ENCODE measurements around the gene PPP2R3A. TPM values are rescaled to one million over a fixed set of nuclear protein-coding genes. Genes with fewer than 3 reads are reported as not detected.

The PPP2R3A gene
- total and polyA plus RNA-seq, 2 of the 13 experiments (the other 11 are each of a cell fraction or from before 2014, with no cell fraction given), result 0.07 to 0.12 TPM

- TF ChIP-seq HNRNPK (IDR thresholded peaks at IDR 0.05; ENCODE audit: low read depth, low read length, poor library complexity, severe bottlenecking) (no peak), DPF2 (CRISPR knock-in tag; IDR thresholded peaks at IDR 0.05; ENCODE audit: borderline replicate concordance, low read depth) (no peak), KDM2A (CRISPR knock-in tag; IDR thresholded peaks at IDR 0.05; ENCODE audit: borderline replicate concordance, low read depth) (no peak)
- TF ChIP-seq, protein P1, sequence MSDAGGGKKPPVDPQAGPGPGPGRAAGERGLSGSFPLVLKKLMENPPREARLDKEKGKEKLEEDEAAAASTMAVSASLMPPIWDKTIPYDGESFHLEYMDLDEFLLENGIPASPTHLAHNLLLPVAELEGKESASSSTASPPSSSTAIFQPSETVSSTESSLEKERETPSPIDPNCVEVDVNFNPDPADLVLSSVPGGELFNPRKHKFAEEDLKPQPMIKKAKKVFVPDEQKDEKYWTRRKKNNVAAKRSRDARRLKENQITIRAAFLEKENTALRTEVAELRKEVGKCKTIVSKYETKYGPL (CRISPR knock-in tag; IDR thresholded peaks at IDR 0.05), result no peak
Measured at GRCh38 chr3:135964160-135964955, 1.2 kb upstream of the PPP2R3A start (continued).

GRCh38 chr3:135965129-135965505 is 411 bp upstream of the PPP2R3A start:
- DNase-seq (ENCODE audit: low spot score) (no peak), ATAC-seq (no peak), FAIRE-seq (no peak)
- Histone ChIP-seq H3K9ac (ENCODE audit: insufficient read depth, low read depth, low read length) (no peak overlapping the region), H3K4me3 (replicated peaks in 1 of 3; ENCODE audit: insufficient read depth in 1 of 3, low read depth in 2 of 3, low read length in 3 of 3) (no peak overlapping the region), H3K79me2 (ENCODE audit: insufficient read depth, low read length) (no peaks in the 10 kb centered on the region), H2AFZ (ENCODE audit: low read length) (no peak overlapping the region), H3K4me2 (ENCODE audit: low read depth, low read length) (no peak overlapping the region), H4K20me1 (ENCODE audit: insufficient read depth, low read length) (no peaks in the 10 kb centered on the region), H3K4me1 (ENCODE audit: insufficient read depth, low read length) (peaks cover 10% of the 10 kb centered on the region), H3K9me3 (ENCODE audit: low read length) (peaks cover 4% of the 10 kb centered on the region; the same call in 1 of the 2 replicates), H3K27ac (ENCODE audit: extremely low read length, insufficient read depth, low read length) (no peak overlapping the region), H3K36me3 (replicated peaks in 1 of 2; ENCODE audit: control insufficient read depth in 1 of 2, insufficient read depth in 2 of 2, low read length in 2 of 2) (no peaks in the 10 kb centered on the region), H3K27me3 (ENCODE audit: control insufficient read depth in 1 of 2, insufficient read depth in 2 of 2, low read length in 2 of 2) (peaks cover 0 to 26% of the 10 kb centered on the region in 2 experiments; a peak in 2 of 5 replicates)
- no TSS peak for BruUV-seq (replicated peaks)
- intact Hi-C loops (cut with micrococcal nuclease; ENCODE audit: unreplicated experiment) (no loop called here), in situ Hi-C loops (cut with HindIII; ENCODE audit: extremely low pct_ligation_motif_present, low pct_unique_long_range_greater_than_20kb) (no loop called here)
- CTCF ChIA-PET (ENCODE audit: low intra/inter-chr PET ratio, low total read pairs), result no interaction called here
- TF ChIP-seq, protein P2, sequence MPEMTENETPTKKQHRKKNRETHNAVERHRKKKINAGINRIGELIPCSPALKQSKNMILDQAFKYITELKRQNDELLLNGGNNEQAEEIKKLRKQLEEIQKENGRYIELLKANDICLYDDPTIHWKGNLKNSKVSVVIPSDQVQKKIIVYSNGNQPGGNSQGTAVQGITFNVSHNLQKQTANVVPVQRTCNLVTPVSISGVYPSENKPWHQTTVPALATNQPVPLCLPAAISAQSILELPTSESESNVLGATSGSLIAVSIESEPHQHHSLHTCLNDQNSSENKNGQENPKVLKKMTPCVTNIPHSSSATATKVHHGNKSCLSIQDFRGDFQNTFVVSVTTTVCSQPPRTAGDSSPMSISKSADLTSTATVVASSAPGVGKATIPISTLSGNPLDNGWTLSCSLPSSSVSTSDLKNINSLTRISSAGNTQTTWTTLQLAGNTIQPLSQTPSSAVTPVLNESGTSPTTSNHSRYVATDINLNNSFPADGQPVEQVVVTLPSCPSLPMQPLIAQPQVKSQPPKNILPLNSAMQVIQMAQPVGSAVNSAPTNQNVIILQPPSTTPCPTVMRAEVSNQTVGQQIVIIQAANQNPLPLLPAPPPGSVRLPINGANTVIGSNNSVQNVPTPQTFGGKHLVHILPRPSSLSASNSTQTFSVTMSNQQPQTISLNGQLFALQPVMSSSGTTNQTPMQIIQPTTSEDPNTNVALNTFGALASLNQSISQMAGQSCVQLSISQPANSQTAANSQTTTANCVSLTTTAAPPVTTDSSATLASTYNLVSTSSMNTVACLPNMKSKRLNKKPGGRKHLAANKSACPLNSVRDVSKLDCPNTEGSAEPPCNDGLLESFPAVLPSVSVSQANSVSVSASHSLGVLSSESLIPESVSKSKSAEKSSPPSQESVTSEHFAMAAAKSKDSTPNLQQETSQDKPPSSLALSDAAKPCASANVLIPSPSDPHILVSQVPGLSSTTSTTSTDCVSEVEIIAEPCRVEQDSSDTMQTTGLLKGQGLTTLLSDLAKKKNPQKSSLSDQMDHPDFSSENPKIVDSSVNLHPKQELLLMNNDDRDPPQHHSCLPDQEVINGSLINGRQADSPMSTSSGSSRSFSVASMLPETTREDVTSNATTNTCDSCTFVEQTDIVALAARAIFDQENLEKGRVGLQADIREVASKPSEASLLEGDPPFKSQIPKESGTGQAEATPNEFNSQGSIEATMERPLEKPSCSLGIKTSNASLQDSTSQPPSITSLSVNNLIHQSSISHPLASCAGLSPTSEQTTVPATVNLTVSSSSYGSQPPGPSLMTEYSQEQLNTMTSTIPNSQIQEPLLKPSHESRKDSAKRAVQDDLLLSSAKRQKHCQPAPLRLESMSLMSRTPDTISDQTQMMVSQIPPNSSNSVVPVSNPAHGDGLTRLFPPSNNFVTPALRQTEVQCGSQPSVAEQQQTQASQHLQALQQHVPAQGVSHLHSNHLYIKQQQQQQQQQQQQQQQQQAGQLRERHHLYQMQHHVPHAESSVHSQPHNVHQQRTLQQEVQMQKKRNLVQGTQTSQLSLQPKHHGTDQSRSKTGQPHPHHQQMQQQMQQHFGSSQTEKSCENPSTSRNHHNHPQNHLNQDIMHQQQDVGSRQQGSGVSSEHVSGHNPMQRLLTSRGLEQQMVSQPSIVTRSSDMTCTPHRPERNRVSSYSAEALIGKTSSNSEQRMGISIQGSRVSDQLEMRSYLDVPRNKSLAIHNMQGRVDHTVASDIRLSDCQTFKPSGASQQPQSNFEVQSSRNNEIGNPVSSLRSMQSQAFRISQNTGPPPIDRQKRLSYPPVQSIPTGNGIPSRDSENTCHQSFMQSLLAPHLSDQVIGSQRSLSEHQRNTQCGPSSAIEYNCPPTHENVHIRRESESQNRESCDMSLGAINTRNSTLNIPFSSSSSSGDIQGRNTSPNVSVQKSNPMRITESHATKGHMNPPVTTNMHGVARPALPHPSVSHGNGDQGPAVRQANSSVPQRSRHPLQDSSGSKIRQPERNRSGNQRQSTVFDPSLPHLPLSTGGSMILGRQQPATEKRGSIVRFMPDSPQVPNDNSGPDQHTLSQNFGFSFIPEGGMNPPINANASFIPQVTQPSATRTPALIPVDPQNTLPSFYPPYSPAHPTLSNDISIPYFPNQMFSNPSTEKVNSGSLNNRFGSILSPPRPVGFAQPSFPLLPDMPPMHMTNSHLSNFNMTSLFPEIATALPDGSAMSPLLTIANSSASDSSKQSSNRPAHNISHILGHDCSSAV (CRISPR knock-in tag; IDR thresholded peaks at IDR 0.05; ENCODE audit: borderline replicate concordance), result no peak
- no peak for TF ChIP-seq RAD21 (CRISPR knock-in tag; IDR thresholded peaks at IDR 0.05)
- TF ChIP-seq ZNF576 (CRISPR knock-in tag; IDR thresholded peaks at IDR 0.05), result no peak
- TF ChIP-seq ZBTB33 (CRISPR knock-in tag; IDR thresholded peaks at IDR 0.05), result 0 out of 2 replicates have a peak, but pooled peaks have one; percentile 27
- TF ChIP-seq ZNF782 (CRISPR knock-in tag; IDR thresholded peaks at IDR 0.05; ENCODE audit: borderline replicate concordance), result no peak
- 91% methylated on average over 10 of the region's 16 CpGs for WGBS (ENCODE audit: low lambda C conversion rate)
- POLR2A ChIA-PET, result no interaction called here

Measured in HepG2 (cell line).